H1 (cell line): Measurements from ENCODE around the gene CAVIN4. TPM values are rescaled to one million over a fixed set of nuclear protein-coding genes. Genes with fewer than 3 reads are reported as not detected.

Experiments used
- CTCF ChIA-PET: fragments of 300-600 bp; sonication (Branson Sonifier 250); formaldehyde crosslinking; loops from one replicate; lab custom pipeline; 2021; ENCODE audit not compliant: partially characterized antibody; lab: Charles Lee
- POLR2A ChIA-PET: fragments of 300-600 bp; sonication (Branson Sonifier 250); formaldehyde crosslinking; loops from one replicate; lab custom pipeline; 2021; ENCODE audit warnings: inconsistent platforms; ENCODE audit not compliant: partially characterized antibody; lab: Charles Lee
- DNase-seq, 2 experiments: peaks; one replicate each; pipeline versions ENCODE4 v3.0.0 to v3.0.0-alpha.2; 2010 to 2022; ENCODE audit warnings: low spot score in 2 of 2, low read depth in 1 of 2, mixed read lengths in 1 of 2
- FAIRE-seq: peaks from 2 replicates; lab custom pipeline; 2011; peaks lifted over from hg19 to GRCh38; lab: Jason Lieb, UNC
- H2AFZ ChIP-seq: 2 replicates; pipeline ENCODE4 v1.8.1; 2012; ENCODE audit warnings: low read length, inconsistent platforms
- H2AK5ac ChIP-seq: 2 replicates; pipeline ENCODE4 v1.6.1; 2013; ENCODE audit warnings: low read depth, low read length
- H2BK120ac ChIP-seq: replicated peaks from 2 replicates; pipeline ENCODE3; 2013; ENCODE audit warnings: low read depth, low read length, inconsistent platforms
- H2BK12ac ChIP-seq: 2 replicates; pipeline ENCODE4 v1.6.1; 2013; ENCODE audit warnings: low read depth, low read length
- H2BK15ac ChIP-seq: 2 replicates; pipeline ENCODE4 v1.6.1; 2013; ENCODE audit warnings: low read length
- H2BK20ac ChIP-seq: 2 replicates; pipeline ENCODE4 v1.6.1; 2013; ENCODE audit warnings: low read length
- H2BK5ac ChIP-seq: 2 replicates; pipeline ENCODE4 v1.6.1; 2013; ENCODE audit warnings: low read depth, low read length
- H3K14ac ChIP-seq: 2 replicates; pipeline ENCODE4 v1.6.1; 2013; ENCODE audit warnings: inconsistent platforms; ENCODE audit not compliant: insufficient read length
- H3K18ac ChIP-seq: 2 replicates; pipeline ENCODE4 v1.6.1; 2013; ENCODE audit warnings: low read length; ENCODE audit errors: extremely low read depth
- H3K23ac ChIP-seq: 2 replicates; pipeline ENCODE4 v1.6.1; 2013; ENCODE audit warnings: inconsistent platforms; ENCODE audit not compliant: insufficient read length
- H3K23me2 ChIP-seq: 2 replicates; pipeline ENCODE4 v1.6.1; 2013; ENCODE audit warnings: low read depth, low read length
- H3K27ac ChIP-seq: 2 replicates; pipeline ENCODE4 v1.6.1; 2011; ENCODE audit warnings: low read depth, low read length, inconsistent platforms
- H3K27me3 ChIP-seq, 4 experiments: replicated peaks in 1 of 4; 1 replicate in 1 of 4; 2 replicates in 3 of 4; pipeline versions ENCODE4 v1.6.1 to v1.8.1; 2011 to 2013; ENCODE audit warnings: low read length in 3 of 4, mild to moderate bottlenecking in 3 of 4, inconsistent platforms in 2 of 4, mixed read lengths in 2 of 4, moderate library complexity in 1 of 4; ENCODE audit not compliant: control insufficient read depth in 3 of 4, insufficient read depth in 3 of 4; ENCODE audit errors: extremely low read depth in 1 of 4
- H3K36me3 ChIP-seq, 4 experiments: 2 replicates each; pipeline versions ENCODE4 v1.6.1 to v1.8.1; 2011 to 2013; ENCODE audit warnings: mild to moderate bottlenecking in 4 of 4, low read length in 3 of 4, moderate library complexity in 2 of 4, control low read depth in 1 of 4, inconsistent platforms in 1 of 4; ENCODE audit not compliant: insufficient read depth in 4 of 4, control insufficient read depth in 2 of 4
- H3K4ac ChIP-seq: replicated peaks from 2 replicates; pipeline ENCODE3; 2013; ENCODE audit warnings: low read length, low read depth, mixed read lengths, inconsistent platforms; ENCODE audit not compliant: insufficient read length
- H3K4me1 ChIP-seq, 4 experiments: replicated peaks in 1 of 4; 1 replicate in 1 of 4; 2 replicates in 3 of 4; pipeline versions ENCODE4 v1.6.1 to v1.8.1; 2011 to 2013; ENCODE audit warnings: low read length in 3 of 4, inconsistent platforms in 2 of 4, mixed read lengths in 1 of 4; ENCODE audit not compliant: insufficient read depth in 4 of 4, control insufficient read depth in 3 of 4
- H3K4me2 ChIP-seq, 2 experiments: 2 replicates each; pipeline versions ENCODE4 v1.6.1 to v1.8.1; 2011 to 2013; ENCODE audit warnings: low read depth in 2 of 2, low read length in 2 of 2, control low read depth in 1 of 2, inconsistent platforms in 1 of 2, mild to moderate bottlenecking in 1 of 2; ENCODE audit not compliant: insufficient read depth in 1 of 2
- H3K4me3 ChIP-seq, 4 experiments: fragments of 200-600, 300-600 bp in 1 of 4; sonication (generic), shearing (Covaris generic), sonication (Bioruptor Twin) in 1 of 4; 2 replicates each; pipeline versions ENCODE4 v1.5.1 to v1.8.1; 2011 to 2016; ENCODE audit warnings: low read length in 4 of 4, low read depth in 3 of 4, control low read depth in 2 of 4, inconsistent platforms in 2 of 4, mild to moderate bottlenecking in 2 of 4, mixed read lengths in 1 of 4, moderate library complexity in 1 of 4; ENCODE audit not compliant: insufficient read depth in 2 of 4; ENCODE audit errors: extremely low read depth in 1 of 4
- H3K56ac ChIP-seq: replicated peaks from 2 replicates; pipeline ENCODE3; 2013; ENCODE audit warnings: low read depth, mild to moderate bottlenecking, mixed read lengths, low read length, inconsistent platforms; ENCODE audit not compliant: insufficient read length
- H3K79me1 ChIP-seq: 2 replicates; pipeline ENCODE4 v1.6.1; 2013; ENCODE audit warnings: low read depth, low read length, control low read depth
- H3K79me2 ChIP-seq, 2 experiments: 2 replicates each; pipeline versions ENCODE4 v1.6.1 to v1.8.1; 2012 to 2013; ENCODE audit warnings: low read length in 2 of 2, mild to moderate bottlenecking in 2 of 2, inconsistent platforms in 1 of 2; ENCODE audit not compliant: insufficient read depth in 2 of 2, control insufficient read depth in 1 of 2
- H3K9ac ChIP-seq, 4 experiments: replicated peaks in 1 of 4; 1 replicate in 1 of 4; 2 replicates in 3 of 4; pipeline versions ENCODE4 v1.6.1 to v1.8.1; 2011 to 2013; ENCODE audit warnings: low read depth in 3 of 4, low read length in 3 of 4, control low read depth in 2 of 4, mild to moderate bottlenecking in 2 of 4, moderate library complexity in 2 of 4, inconsistent platforms in 1 of 4; ENCODE audit errors: extremely low read depth in 1 of 4
- H3K9me3 ChIP-seq, 2 experiments: 2 replicates each; pipeline versions ENCODE4 v1.6.1 to v1.8.1; 2012 to 2013; ENCODE audit warnings: mild to moderate bottlenecking in 2 of 2, moderate library complexity in 2 of 2, control low read depth in 1 of 2, inconsistent platforms in 1 of 2, low read depth in 1 of 2, low read length in 1 of 2, mixed read lengths in 1 of 2; ENCODE audit not compliant: insufficient read depth in 2 of 2
- H4K20me1 ChIP-seq, 2 experiments: replicated peaks in 1 of 2; 2 replicates each; pipeline versions ENCODE3 to v1.8.1; 2011 to 2013; ENCODE audit warnings: inconsistent platforms in 2 of 2, low read length in 2 of 2, mild to moderate bottlenecking in 1 of 2; ENCODE audit not compliant: insufficient read depth in 2 of 2, control insufficient read depth in 1 of 2
- H4K5ac ChIP-seq: 2 replicates; pipeline ENCODE4 v1.6.1; 2013; ENCODE audit warnings: low read length, low read depth, mixed read lengths, inconsistent platforms; ENCODE audit not compliant: insufficient read length
- H4K8ac ChIP-seq: 2 replicates; pipeline ENCODE4 v1.8.0; 2013; ENCODE audit warnings: mild to moderate bottlenecking, moderate library complexity, low read length, inconsistent platforms; ENCODE audit not compliant: insufficient read depth; ENCODE audit errors: extremely low read depth
- H4K91ac ChIP-seq: replicated peaks from 2 replicates; pipeline ENCODE3; 2013; ENCODE audit warnings: low read length, mixed read lengths, inconsistent platforms; ENCODE audit not compliant: insufficient read length
- CBX5 ChIP-seq: fragments of 300-800, 300-1000 bp; sonication (generic); IDR thresholded peaks from 2 replicates; pipeline ENCODE4 v1.7.1; 2016; ENCODE audit warnings: antibody characterized with exemption, low read length, low read depth
- KDM1A ChIP-seq: fragments of 200-600, 300-600 bp; sonication (generic); IDR thresholded peaks from 2 replicates; pipeline ENCODE4 v1.7.1; 2016; ENCODE audit warnings: mild to moderate bottlenecking, low read length, borderline replicate concordance
- YY1 ChIP-seq: IDR thresholded peaks from 2 replicates; pipeline ENCODE4 v1.6.1; 2011; ENCODE audit warnings: low read depth, mild to moderate bottlenecking, low read length
- WGBS, 2 experiments: shearing (Covaris generic) in 1 of 2; methylation state at CpG; one replicate each; pipeline versions ENCODE4 v1.1.6 to v1.1.7; 2013 to 2015; ENCODE audit warnings: low lambda C conversion rate in 2 of 2, mixed read lengths in 2 of 2, inconsistent platforms in 1 of 2, low coverage in 1 of 2, missing lambda C conversion rate in 1 of 2; ENCODE audit not compliant: insufficient replicate concordance in 2 of 2, insufficient coverage in 1 of 2, insufficient read length in 1 of 2; ENCODE audit errors: extremely low coverage in 1 of 2, missing lambda C conversion rate in 1 of 2; 5-methylcytosine and 5-hydroxymethylcytosine counted together
- polyA plus RNA-seq, 7 experiments: library from polyadenylated mRNA; depleted of rRNA in 3 of 7; stranded (reverse) in 5 of 7; unstranded in 2 of 7; fragments of >200 nt in 5 of 7; fragments of 200-250 nt in 2 of 7; gene quantifications; 1 replicate in 5 of 7; 2 replicates in 1 of 7; 4 replicates in 1 of 7; pipeline versions ENCODE4 v1.2.1 to v1.2.3, GENCODE V29; 2011 to 2013; ENCODE audit warnings: missing spikeins in 2 of 7, mixed read lengths in 2 of 7
- total RNA-seq: library from RNA; stranded (reverse); fragmentation: NEBNext Ultra II Directional; extraction: Animal tissue kit (Norgen Biotek cat#: 25700); gene quantifications from 2 replicates; pipeline ENCODE4 v1.2.1, GENCODE V29; 2021

CAVIN4 gene
- total and polyA plus RNA-seq, 2 of the 8 experiments (the other 6 are each of a cell fraction or from before 2014, with no cell fraction given), result 2.3 to 9.1 TPM

DNA sequence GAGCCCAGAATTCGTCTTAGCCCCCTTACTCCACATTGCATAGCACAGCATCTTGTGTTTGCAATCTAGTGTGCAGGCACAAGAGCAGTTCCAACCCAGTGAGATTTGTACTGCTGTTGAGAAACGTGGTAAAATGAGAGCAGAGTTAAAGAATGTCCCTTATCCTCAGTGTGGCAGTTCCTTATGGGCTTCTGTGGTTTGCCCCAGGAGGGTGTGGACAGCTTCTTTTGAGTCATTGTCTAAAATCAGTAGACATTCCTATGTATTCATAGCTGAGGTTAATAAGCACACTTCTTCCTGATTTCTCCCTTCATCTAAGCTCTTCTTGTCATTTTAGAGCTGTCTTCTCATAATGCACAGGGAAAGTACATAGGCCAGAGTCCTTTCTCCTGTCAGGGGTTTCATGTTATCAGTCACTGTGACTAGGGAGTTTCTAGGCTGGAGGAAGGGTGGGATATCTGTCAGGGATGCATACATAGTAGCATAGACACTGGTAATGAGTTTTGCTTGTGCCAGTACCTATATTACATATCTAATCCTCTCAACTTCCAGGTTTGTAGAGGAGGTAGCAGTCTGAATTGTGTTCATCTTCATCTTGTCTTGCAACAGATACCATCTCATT is 2.0 kb upstream of the CAVIN4 start:
- Histone ChIP-seq H4K5ac (no peak overlapping the region), H3K36me3 (peaks cover 0 to 65% (median 22%) of the 10 kb centered on the region in 4 experiments; a peak in 6 of 8 replicates), H3K9me3 (no peaks in the 10 kb centered on the region), H3K4me2 (no peak overlapping the region), H3K4ac (no peak overlapping the region), H3K27ac (no peak overlapping the region), H4K8ac (no peak overlapping the region), H3K4me1 (no peaks in the 10 kb centered on the region), H3K27me3 (no peaks in the 10 kb centered on the region), H4K20me1 (peaks cover 1 to 2% of the 10 kb centered on the region in 2 experiments), H2AFZ (no peak overlapping the region), H2AK5ac (no peak overlapping the region), H2BK120ac (no peak overlapping the region)
- no peak for DNase-seq
- 78% methylated on average over 2 of the region's 2 CpGs; no CpG with 5 or more reads in 1 of the 2 experiments for WGBS, 2 experiments
- TF ChIP-seq CBX5 (no peak), YY1 (no peak), KDM1A (no peak)
- TF ChIP-seq, all 59 proteins: peak for 0
- Histone ChIP-seq H3K79me2 (no peaks in the 10 kb centered on the region), H3K14ac (no peak overlapping the region), H2BK20ac (no peak overlapping the region), H3K23ac (no peak overlapping the region), H2BK5ac (no peak overlapping the region), H3K56ac (no peak overlapping the region), H3K4me3 (no peak overlapping the region), H3K23me2 (no peaks in the 10 kb centered on the region), H4K91ac (no peak overlapping the region), H2BK12ac (no peak overlapping the region), H3K18ac (no peak overlapping the region), H2BK15ac (no peak overlapping the region), H3K79me1 (no peaks in the 10 kb centered on the region), H3K9ac (no peak overlapping the region)
- ChIA-PET POLR2A (no interaction called here), CTCF (no interaction called here)
- no peak for FAIRE-seq
